ENCODE data around the gene NDUFS7.

- TF ChIP-seq CTCF (IDR thresholded peaks at IDR 0.05) (no peak), POLR2A (IDR thresholded peaks at IDR 0.05) (no peak)
Measured at GRCh38 chr19:1388637-1389026, 4.9 kb downstream of the NDUFS7 start.
